Germinal center (tissue), 1 donor: ENCODE data around the gene TMEM205.
"Not testable (repeated sequence)": the region's sequence is repeated elsewhere in the genome, so short reads cannot be mapped to it uniquely, and the experiment has no call there.

Experiments used
- DNase-seq: peaks from one replicate; pipeline ENCODE4 v3.0.0; 2012; ENCODE audit warnings: mixed read lengths, low spot score

The TMEM205 gene

DNA sequence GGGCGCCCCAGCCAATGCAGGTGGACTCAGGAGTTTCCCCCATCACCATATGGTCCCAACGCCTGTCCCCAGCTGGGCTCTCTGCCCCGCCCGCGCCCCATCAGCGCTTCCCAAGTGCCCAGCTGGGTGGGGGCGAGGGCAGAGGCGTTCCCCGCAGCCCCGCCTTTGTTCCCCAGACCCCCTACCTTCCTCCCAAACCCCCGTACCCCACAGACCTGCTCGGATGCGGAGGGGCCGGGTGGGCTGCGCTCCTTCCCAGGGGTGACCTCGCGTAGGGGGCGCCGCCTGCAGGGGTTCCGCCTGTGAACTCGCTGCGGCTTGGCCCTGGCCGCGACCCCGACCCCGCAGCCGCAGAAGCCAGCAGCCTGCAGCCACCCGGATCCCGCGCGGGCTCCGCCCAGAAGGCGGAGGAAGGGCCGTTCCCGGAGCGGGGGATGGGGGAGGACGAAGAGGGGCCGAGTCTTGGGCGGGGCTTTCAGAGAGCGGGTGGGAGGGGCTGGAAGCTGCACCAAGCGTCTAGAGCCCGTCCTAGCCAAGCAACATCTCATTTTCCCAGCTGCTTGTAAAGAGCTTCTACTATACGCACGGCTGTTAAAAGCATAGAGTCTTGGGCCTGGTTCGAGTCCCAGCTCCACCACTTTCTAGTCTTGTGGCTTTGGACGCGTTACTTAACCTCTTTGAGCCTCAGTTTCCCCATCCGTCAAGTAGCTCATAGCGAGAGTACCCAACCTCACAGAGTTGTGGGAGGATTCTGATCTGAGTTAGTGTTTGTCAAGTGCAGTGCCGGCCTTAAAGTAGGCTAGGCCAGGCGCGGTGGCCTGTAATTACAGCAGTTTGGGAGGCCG is 6.6 kb downstream of the TMEM205 start, which contains the start of gene RAB3D:
Gene RAB3D, minus strand, starts transcription at position 404 of the 845 bp plus-strand sequence. CDS start 2,258 bp downstream, outside the sequence.
- peak; percentile 93 for DNase-seq

GRCh38 chr19:11338569-11339253 is 7.4 kb downstream of the TMEM205 start:
- no peak for DNase-seq

DNA sequence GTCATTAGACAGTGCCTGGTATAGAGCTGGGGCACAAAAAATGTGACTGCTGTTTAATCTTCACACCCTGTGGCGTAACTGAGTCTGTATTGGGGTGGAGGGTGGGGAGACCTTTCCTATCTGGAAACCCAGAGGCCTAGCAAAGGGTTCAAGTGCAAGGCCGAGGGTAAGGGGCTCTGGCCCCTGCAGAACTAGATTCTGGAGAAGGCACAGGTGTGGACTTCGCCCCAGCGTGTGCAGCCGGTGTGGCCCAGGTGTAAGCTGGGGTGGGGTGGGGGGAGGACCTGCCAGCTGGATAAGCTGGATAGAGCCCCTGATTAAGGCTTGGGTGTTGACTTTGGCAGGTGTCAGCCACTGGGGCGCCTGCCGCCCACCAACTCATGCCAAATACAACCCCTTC is 7.9 kb downstream of the TMEM205 start:
- no peak for DNase-seq

GRCh38 chr19:11337080-11337479 is 9.0 kb downstream of the TMEM205 start:
- DNase-seq: no peak

DNA sequence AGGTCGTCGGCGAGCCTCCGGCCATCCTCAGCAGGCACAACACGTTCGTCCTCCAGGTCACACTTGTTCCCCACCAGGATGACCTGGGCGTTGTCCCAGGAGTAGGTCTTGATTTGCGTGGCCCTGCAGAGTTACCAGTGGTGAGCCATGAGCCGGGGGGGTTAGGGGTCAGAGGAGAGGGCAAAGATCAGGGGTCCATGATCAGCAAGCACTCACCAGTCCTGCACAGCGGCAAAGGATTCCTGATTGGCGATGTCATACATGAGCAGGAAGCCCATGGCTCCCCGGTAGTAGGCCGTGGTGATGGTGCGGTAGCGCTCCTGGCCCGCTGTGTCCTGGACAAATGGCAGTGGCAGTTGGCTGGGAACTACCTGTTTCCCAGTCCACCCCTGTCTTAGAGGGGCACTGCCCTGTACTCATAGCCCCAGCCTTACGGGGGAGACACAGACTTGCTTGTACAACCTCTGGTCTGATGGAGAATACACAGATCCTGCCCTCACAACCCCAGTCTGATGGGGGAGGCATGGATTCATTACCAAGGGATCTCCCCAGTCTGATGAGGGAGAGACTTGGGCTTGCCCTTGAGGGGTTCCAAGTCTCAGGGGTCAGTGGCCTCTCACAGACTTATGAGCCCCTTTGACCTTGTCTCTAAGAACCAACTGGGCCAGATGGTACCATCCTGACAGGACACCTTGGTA is 10.5 kb downstream of the TMEM205 start:
- DNase-seq: no peak

GRCh38 chr19:11333838-11334237 is 12.2 kb downstream of the TMEM205 start:
- DNase-seq: not testable (repeated sequence)

DNA sequence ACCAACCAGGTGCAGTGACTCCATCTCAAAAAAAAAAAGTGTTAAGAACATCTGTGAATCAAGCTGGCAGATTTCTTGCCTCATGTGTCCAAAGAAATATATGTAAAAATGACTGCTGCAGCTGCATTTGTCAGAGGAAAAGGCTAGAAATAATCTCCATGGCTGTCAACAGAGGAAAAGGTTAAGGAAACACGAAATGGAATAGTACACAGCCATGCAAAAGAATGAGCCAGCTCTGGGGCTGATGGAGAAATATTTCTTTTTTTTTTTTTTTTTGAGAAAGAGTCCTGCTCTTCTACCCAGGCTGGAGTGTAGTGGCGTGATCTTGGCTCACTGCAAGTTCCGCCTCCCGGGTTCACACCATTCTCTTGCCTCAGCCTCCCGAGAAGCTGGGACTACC is 13.2 kb downstream of the TMEM205 start:
- DNase-seq: no peak

DNA sequence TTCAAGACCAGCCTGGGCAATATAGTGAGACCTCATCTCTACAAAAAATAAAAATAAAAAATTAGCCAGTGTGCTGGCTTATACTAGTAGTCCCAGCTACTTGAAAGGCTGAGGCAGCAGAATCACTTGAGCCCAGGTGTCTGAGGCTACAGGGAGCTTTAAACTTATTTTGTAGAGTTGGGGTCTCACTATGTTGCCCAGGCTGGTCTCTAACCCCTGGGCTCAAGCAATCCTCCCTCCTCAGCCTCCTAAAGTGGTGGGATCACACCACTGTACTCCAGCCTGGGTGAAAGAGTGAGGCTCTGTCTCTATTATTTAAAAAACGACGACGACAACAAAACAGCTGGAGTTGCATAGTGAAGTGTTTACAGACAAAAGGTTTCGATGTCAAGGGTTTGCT is 14.6 kb downstream of the TMEM205 start:
- DNase-seq: no peak

DNA sequence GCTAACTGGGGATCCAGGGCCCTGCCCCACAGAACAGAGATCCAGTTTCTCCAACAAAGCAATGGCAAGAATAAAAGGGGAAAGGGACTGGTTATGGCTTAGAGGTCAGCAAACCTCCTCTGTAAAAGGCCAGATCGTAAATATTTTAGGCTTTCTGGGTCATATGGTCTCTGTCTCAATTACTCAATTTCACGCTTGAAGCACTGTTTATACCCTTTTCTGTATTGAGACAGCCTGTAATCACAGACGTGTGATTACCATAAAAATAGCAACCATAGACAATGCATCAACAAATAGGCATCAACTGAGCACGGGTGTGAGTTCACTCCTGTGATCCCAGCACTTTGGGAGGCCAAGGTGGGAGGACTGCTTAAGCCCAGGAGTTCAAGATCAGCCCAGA is 15.9 kb downstream of the TMEM205 start:
- no peak for DNase-seq

GRCh38 chr19:11325544-11325943 is 20.5 kb downstream of the TMEM205 start:
- no peak for DNase-seq

DNA sequence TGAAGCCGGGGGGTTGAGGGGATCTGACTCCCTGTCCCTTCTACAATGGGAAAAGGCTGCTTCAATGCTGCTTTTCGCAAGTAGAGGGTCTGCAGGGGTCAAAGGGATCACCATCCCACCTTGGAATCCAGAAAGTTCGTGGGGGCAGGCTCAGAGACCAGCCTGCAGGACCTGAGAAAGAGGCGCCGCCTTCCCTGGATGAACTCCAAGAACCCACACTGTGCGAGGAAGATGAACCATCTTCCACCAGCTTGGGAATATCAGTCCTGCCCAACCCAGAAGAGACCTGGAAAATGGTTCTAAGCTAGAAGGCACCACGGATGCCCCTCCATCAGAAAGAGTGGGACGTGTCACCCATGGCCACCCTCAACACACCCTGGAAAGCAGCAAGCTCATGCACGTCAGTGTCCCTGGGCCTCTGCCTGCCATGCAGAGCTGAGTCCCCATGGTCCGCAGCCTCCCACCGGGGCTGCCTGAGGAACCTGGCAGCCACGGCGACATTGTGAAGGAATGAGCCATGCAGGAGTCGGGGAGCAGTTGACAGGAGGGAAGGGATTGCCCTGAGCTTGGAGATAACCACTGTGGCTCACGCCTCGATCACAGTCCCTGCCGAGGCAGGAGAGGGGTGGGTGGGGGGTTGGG is 21.2 kb downstream of the TMEM205 start:
- no peak for DNase-seq

- no peak for DNase-seq
Measured at GRCh38 chr19:11324079-11324661, 21.9 kb downstream of the TMEM205 start.

GRCh38 chr19:11323601-11324078 is 22.4 kb downstream of the TMEM205 start:
- DNase-seq: no peak

GRCh38 chr19:11322269-11323024 is 23.6 kb downstream of the TMEM205 start:
- DNase-seq: no peak

DNA sequence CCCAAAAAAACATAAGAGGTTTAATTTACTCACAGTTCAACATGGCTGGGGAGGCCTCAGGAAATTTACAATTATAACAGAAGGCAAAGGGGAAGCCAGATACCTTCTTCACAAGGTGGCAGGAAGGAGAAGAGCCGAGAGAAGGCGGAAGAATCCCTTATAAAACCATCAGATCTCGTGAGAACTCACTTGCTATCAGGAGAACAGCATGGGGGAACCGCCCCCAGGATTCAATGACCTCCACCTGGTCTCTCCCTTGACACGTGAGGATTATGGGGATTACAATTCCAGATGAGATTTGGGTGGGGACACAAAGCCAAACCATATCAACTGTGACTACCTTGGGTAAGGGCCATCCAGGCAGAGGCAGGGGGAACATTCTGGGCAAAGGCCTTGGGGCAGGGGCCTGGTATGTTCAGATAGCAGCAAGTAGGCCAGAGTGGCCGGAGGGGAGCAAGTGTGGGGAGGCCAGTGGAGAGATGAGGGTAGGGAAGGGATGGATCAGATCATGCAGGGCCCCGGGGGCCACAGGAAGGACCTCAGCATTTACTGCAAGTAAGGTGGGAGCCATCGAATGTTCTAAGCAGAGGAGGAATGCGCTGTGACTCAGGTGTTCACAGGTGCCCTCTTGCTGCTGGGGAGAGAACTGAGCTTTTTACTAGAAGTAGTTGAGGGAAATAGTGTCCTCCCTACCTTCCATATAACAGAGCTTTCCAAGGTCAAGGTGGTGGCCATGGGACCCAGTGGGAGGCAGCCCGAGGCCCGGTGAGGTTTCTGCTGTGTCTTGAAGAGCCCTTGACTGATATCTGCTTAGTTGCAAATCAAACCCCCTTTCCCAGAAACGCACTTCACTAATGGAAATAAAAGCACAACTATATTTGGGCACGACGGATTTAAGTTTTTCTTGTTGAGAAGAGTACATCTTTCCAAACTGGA is 24.6 kb downstream of the TMEM205 start:
- no peak for DNase-seq

- not testable (repeated sequence) for DNase-seq
Measured at GRCh38 chr19:11320278-11320995, 25.6 kb downstream of the TMEM205 start.

GRCh38 chr19:11306337-11306736 is 39.7 kb downstream of the TMEM205 start:
- DNase-seq: no peak

- DNase-seq: no peak
Measured at GRCh38 chr19:11304936-11305335, 41.1 kb downstream of the TMEM205 start.

DNA sequence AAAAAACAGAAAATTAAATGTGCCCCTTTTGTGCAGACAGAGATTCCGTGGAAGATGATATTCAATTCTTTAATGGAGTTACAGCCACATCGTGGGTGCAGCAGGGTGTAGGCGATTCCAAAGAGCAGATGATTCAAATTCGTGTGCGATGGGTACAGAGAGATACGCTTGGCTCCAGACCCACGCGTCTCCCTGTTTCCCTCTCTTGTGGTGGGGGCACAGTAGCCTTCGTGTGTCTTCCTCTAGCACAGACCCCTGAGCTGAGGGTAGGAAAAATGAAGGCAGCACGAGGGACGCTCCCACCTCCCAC is 45.3 kb downstream of the TMEM205 start:
- no peak for DNase-seq
